ENCODE data around the gene TRHDE. TPM values are rescaled to one million over a fixed set of nuclear protein-coding genes. Genes with fewer than 3 reads are reported as not detected.

The TRHDE gene
- total and polyA plus RNA-seq, 2 of the 13 experiments (the other 11 are each of a cell fraction or from before 2014, with no cell fraction given): not detected

DNA sequence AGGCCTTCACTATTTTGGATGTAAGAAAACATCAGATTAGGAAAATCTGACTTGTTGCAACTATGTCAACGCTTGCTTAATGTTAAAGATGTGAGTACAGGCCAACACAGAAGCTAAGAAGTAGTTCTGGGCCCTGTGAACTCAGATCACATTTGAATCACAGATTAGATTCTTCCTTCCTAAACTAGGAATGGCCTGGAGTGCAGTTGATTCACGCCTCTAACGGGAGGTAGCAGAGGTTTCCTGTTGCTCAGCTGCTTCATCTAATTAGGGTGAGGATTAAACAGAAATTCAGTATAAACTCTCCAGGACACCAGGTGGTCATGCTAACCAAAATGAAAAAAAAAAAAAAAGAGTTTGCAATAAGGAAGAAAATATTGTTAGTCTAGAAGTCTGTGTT is 314.3 kb downstream of the TRHDE start:
- intact Hi-C loops (cut with micrococcal nuclease; ENCODE audit: unreplicated experiment) (no loop called here), in situ Hi-C loops (cut with HindIII; ENCODE audit: extremely low pct_ligation_motif_present, low pct_unique_long_range_greater_than_20kb) (no loop called here)
- H4K20me1 ChIP-seq (ENCODE audit: insufficient read depth, low read length): no peaks in the 10 kb centered on the region
- ChIA-PET POLR2A (no interaction called here), CTCF (ENCODE audit: low intra/inter-chr PET ratio, low total read pairs) (no interaction called here)
- no peaks in the 10 kb centered on the region for H3K9me3 ChIP-seq (ENCODE audit: low read length)
- H3K4me3 ChIP-seq (replicated peaks in 1 of 3; ENCODE audit: insufficient read depth in 1 of 3, low read depth in 2 of 3, low read length in 3 of 3): no peak overlapping the region
- ATAC-seq (no peak), FAIRE-seq (no peak), DNase-seq (ENCODE audit: low spot score) (no peak)
- no peak overlapping the region for H3K9ac ChIP-seq (ENCODE audit: insufficient read depth, low read depth, low read length)
- H3K36me3 ChIP-seq (replicated peaks in 1 of 2; ENCODE audit: control insufficient read depth in 1 of 2, insufficient read depth in 2 of 2, low read length in 2 of 2): no peaks in the 10 kb centered on the region
- H3K27ac ChIP-seq (ENCODE audit: extremely low read length, insufficient read depth, low read length): no peak overlapping the region
- TF ChIP-seq RXRA (CRISPR knock-in tag; IDR thresholded peaks at IDR 0.05) (no peak), ZFP90 (CRISPR knock-in tag; IDR thresholded peaks at IDR 0.05; ENCODE audit: borderline replicate concordance) (no peak), ZNF660 (CRISPR knock-in tag; IDR thresholded peaks at IDR 0.05; ENCODE audit: borderline replicate concordance, low read depth) (no peak), NFIB (CRISPR knock-in tag; IDR thresholded peaks at IDR 0.05; ENCODE audit: borderline replicate concordance) (no peak)
- TF ChIP-seq, protein P1, sequence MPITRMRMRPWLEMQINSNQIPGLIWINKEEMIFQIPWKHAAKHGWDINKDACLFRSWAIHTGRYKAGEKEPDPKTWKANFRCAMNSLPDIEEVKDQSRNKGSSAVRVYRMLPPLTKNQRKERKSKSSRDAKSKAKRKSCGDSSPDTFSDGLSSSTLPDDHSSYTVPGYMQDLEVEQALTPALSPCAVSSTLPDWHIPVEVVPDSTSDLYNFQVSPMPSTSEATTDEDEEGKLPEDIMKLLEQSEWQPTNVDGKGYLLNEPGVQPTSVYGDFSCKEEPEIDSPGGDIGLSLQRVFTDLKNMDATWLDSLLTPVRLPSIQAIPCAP (CRISPR knock-in tag; IDR thresholded peaks at IDR 0.05; ENCODE audit: low read depth): no peak
- no peaks in the 10 kb centered on the region for H3K79me2 ChIP-seq (ENCODE audit: insufficient read depth, low read length)
- BruUV-seq (replicated peaks): no TSS peak
- no peaks in the 10 kb centered on the region for H3K27me3 ChIP-seq (ENCODE audit: control insufficient read depth in 1 of 2, insufficient read depth in 2 of 2, low read length in 2 of 2)
- no peak overlapping the region for H2AFZ ChIP-seq (ENCODE audit: low read length)
- 1% methylated on average over 3 of the region's 3 CpGs for WGBS (ENCODE audit: low lambda C conversion rate)
- no peak overlapping the region for H3K4me2 ChIP-seq (ENCODE audit: low read depth, low read length)
- H3K4me1 ChIP-seq (ENCODE audit: insufficient read depth, low read length): no peaks in the 10 kb centered on the region

DNA sequence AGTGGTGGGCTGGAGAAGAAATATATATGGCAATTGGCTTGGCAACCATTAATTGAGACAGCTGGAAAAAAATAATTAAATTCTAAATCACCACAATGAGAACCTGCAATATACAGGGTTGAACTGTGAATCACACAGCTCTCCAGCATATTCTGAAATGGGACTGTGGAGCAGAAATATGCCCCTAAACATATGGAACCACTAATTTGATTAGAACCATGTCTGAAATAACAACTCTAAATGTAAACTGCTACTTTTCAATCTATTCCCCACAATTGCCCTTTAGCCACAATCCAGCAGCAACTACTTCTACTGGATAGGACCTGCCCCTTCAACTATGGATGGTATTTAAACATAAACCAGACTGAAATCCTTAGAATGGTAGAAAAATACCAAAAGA is 330.4 kb downstream of the TRHDE start:
- no peak overlapping the region for H3K4me2 ChIP-seq (ENCODE audit: low read depth, low read length)
- H3K79me2 ChIP-seq (ENCODE audit: insufficient read depth, low read length): no peaks in the 10 kb centered on the region
- no peak overlapping the region for H2AFZ ChIP-seq (ENCODE audit: low read length)
- in situ Hi-C loops (cut with HindIII; ENCODE audit: extremely low pct_ligation_motif_present, low pct_unique_long_range_greater_than_20kb): no loop called here
- no peak overlapping the region for H3K27ac ChIP-seq (ENCODE audit: extremely low read length, insufficient read depth, low read length)
- no peak for DNase-seq (ENCODE audit: low spot score)
- intact Hi-C loops (cut with micrococcal nuclease; ENCODE audit: unreplicated experiment): no loop called here
- no TSS peak for BruUV-seq (replicated peaks)
- no peaks in the 10 kb centered on the region; a peak in 1 of 5 replicates for H3K27me3 ChIP-seq (ENCODE audit: control insufficient read depth in 1 of 2, insufficient read depth in 2 of 2, low read length in 2 of 2)
- no peak overlapping the region for H3K4me3 ChIP-seq (replicated peaks in 1 of 3; ENCODE audit: insufficient read depth in 1 of 3, low read depth in 2 of 3, low read length in 3 of 3)
- peaks cover 10% of the 10 kb centered on the region for H3K9me3 ChIP-seq (ENCODE audit: low read length)
- no peaks in the 10 kb centered on the region for H3K4me1 ChIP-seq (ENCODE audit: insufficient read depth, low read length)
- TF ChIP-seq, protein P2, sequence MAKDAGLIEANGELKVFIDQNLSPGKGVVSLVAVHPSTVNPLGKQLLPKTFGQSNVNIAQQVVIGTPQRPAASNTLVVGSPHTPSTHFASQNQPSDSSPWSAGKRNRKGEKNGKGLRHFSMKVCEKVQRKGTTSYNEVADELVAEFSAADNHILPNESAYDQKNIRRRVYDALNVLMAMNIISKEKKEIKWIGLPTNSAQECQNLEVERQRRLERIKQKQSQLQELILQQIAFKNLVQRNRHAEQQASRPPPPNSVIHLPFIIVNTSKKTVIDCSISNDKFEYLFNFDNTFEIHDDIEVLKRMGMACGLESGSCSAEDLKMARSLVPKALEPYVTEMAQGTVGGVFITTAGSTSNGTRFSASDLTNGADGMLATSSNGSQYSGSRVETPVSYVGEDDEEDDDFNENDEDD (CRISPR knock-in tag; IDR thresholded peaks at IDR 0.05; ENCODE audit: borderline replicate concordance): no peak
- ATAC-seq: no peak
- ChIA-PET POLR2A (no interaction called here), CTCF (ENCODE audit: low intra/inter-chr PET ratio, low total read pairs) (no interaction called here)
- H3K36me3 ChIP-seq (replicated peaks in 1 of 2; ENCODE audit: control insufficient read depth in 1 of 2, insufficient read depth in 2 of 2, low read length in 2 of 2): no peaks in the 10 kb centered on the region
- H3K9ac ChIP-seq (ENCODE audit: insufficient read depth, low read depth, low read length): no peak overlapping the region
- H4K20me1 ChIP-seq (ENCODE audit: insufficient read depth, low read length): no peaks in the 10 kb centered on the region
- no peak for FAIRE-seq
